ENCODE results near the gene KCNS3.
"Not testable (repeated sequence)": the region's sequence is repeated elsewhere in the genome, so short reads cannot be mapped to it uniquely, and the experiment has no call there.

The KCNS3 gene

DNA sequence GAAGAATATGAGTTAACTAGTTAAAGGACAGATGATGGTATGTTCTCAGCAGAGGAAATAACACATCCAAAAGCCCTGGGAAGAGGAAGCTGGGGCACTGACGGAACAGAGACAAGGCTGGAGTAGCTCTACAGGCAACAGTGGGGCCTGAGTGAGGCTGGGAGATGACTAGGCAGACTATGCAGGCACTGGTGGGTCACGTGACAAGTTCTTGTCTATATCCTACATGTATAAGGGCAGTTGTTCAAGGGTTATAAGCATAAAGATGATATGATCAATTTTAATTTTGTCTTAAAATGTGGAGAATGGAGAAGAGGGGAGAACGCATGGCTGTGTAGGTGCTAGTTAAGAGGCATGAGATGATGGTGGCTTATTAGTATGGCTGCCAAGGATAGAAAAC is 68.6 kb downstream of the KCNS3 start:
- DNase-seq (ENCODE audit: low spot score), result no peak

DNA sequence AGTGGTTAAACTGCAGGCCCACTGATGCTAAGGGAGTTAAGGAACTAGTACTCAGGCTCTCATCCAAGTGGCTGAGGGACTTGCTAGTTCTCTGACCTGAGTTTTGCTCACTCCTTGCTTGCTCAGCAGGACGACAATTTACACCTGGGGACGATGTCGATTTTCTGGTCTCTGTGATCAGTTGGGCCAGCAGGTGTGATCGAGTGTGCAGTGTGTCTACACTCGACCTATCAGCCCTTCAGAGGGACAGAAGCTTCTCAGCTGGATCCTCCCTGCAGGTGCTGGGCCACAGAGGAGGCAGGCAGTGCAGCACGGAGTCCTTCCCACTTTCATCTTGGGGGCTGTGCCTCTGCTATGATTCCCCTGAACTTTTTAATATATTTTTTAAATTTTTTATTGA is 71.5 kb downstream of the KCNS3 start:
- no peak for DNase-seq (ENCODE audit: low spot score)

DNA sequence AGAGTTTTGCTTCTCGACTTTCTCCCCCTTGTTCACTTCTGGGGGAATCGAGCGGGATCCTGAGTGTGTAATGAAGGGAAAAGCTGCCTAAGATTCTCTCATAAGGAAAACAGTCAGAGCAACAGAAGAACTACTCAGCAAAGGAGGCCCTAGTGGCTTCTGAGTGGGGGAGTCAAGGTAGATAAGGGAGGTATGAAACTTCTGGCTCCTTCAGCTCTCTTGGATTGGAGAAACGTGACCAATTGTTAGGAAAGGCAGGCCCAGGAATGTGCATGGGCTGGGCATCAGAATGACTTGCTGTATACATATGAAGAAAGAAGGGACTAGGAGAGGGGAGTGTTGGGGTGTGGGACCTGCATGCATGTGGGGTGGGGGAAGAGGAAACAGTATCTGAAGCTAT is 73.1 kb downstream of the KCNS3 start:
- no peak for DNase-seq (ENCODE audit: low spot score)

DNA sequence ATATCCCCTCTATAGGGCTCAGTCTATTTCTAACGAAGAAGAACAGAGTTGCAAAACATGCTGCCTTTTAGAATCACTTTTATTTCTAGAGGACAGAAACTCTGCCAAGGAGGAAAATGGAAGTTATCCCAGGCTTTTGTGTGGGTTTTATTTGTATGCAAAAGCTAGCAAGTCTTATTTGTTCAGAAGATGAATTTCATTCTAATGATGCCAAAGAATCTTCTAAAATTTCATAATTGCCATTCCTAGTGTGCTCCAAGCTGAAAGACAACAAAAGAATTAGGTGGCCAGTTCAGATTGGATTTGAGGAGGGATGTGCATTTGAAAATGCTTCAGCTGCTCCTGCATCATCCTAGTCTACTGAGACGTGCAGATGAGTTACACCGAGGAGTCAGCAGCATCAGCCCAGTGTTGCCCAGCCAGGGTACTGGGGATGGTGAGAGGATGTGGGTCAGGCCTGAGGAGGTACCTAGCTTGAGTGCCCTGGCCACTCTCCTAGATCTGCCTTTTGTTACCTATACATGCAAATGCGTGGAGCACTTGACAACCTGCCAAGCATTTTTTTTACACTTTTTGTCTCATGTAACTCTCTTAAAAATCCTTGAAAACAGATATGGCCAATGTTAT is 80.1 kb downstream of the KCNS3 start:
- DNase-seq (ENCODE audit: low spot score), result no peak

DNA sequence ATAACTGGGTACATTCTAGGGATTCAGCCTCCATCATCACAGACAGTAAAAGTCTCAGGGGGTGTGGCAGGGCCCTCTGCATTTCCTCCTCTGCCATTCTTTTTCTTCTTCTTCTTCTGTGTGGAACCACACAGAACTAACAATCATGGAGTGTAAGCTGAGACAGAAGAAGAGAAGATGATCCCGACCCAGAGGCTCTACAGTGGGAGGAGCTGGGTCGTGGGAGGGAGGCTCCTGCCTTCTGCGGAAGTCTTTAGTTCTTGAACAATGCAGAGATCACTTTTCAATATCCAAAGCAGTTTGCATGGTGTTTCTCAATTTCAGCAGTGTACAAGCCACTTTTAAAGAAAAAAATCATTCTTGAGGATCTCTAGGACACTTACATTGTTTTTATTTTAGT is 80.9 kb downstream of the KCNS3 start:
- DNase-seq (ENCODE audit: low spot score), result no peak

DNA sequence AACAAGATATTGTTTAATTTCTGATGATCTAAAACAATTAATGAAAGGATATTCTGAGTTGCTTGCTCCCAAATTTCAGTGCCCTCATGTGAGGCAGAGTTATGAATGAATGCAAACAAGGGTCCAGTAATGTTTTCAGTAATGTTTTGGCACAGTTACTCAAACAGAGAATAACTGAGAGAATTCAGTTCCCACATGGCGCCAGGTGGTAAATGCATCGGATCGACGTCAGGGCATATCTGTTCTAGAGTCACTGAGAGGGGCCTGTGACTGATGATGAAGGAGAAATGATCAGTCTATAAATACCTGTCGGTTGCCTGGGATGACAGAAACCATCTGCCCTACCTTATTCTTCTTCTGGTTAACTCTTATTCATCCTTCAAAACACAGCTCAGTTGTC is 81.4 kb downstream of the KCNS3 start:
- no peak for DNase-seq (ENCODE audit: low spot score)

DNA sequence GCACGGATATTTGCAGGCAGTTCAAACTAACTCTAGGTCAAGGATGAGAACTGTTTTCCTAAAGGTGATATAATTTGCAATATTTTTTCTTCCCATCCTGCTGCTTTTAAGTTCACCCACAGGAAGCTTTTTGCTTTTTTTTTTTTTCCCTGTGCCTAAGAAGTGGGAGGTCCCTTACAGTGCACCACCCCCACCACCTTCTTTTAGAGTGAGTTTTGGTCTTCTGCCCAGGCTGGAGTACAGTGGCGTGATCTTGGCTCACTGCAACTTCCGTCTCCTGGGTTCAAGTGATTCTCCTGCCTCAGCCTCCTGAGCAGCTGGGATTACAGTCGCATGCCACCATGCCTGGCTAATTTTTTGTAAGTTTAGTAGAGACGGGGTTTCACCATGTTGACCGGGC is 82.5 kb downstream of the KCNS3 start:
- no peak for DNase-seq (ENCODE audit: low spot score)

DNA sequence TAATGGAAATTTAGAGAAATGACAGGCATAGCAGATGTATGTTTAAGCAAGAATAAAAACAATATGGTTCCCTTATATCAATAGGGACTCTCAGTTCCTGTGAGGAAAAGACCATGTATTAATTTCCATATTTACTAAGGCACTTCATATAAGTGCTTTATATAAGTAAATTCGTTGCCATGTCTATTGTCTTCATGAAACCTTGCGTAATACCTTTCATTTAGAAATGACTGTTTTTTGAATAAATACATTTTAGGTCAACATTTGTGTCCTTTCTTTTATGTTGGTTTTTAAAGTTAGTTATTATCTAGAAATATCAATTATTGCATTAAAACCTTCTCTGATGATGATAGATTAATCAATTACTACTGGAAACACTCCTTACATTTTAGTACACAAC is 83.3 kb downstream of the KCNS3 start:
- DNase-seq (ENCODE audit: low spot score), result no peak

DNA sequence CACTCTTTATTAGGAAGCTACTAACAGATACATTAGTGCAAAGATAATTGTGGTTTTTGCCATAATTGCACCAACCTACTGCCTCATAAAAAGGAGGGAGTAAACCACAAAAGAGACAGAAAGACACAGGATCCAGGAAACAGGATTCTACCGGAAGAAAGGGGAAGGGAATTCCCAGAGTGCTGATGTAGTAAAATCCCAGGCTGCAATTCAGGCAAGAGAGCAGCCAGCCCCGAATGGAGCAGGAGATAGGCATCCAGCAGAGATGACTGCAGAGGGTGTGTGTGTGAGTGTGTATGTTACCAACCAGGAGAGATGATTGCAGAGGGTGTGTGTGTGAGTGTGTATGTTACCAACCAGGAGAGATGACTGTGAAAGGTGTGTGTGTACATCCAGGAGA is 84.4 kb downstream of the KCNS3 start:
- peak; percentile 72 for DNase-seq (ENCODE audit: low spot score)

DNA sequence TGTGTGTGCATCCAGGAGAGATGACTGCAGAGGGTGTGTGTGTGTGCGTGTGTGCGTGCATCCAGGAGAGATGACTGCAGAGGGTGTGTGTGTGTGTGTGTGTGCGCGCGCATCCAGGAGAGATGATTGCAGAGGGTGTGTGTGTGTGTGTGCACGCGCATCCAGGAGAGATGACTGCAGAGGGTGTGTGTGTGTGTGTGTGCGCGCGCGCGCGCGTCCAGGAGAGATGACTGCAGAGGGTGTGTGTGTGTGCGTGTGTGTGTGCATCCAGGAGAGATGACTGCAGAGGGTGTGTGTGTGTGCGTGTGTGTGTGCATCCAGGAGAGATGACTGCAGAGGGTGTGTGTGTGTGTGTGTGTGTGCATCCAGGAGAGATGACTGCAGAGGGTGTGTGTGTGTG is 85.1 kb downstream of the KCNS3 start:
- not testable (repeated sequence) for DNase-seq (ENCODE audit: low spot score)

DNA sequence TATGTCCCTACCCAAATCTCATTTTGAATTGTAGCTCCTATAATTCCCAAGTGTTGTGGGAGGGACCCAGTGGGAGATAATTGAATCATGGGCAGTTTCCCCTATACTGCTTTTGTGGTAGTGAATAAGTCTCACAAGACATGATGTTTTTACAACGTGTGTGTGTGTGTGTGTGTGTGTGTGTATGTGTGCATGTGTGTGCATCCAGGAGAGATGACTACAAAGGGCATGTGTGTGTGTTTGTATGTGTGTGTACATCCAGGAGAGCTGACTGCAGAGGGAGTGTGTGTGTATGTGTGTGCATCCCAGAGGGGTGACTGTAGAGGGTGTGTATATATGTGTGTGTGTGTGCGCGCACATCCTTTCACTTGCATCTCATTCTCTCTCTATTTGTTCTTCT is 86.7 kb downstream of the KCNS3 start:
- DNase-seq (ENCODE audit: low spot score), result no peak

DNA sequence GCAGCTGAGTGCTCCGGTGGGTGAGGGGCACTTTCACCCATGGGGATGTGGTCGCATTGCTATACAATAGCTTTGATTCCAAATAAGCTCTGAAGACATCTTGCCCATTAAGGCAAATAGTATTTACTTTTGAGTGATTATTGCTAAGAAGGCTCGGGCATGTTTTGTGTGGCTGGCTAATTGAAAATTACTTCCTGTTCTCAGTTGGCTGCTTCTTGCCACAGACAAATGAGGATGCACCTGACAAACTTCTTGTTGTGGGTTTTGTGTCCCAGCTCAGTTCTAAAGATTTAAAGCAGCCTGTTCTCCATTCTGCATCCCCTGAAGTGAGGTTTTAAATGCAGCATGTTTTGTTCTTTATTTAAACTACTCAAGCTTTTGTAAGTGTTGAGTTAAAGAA is 88.3 kb downstream of the KCNS3 start:
- DNase-seq (ENCODE audit: low spot score), result no peak

DNA sequence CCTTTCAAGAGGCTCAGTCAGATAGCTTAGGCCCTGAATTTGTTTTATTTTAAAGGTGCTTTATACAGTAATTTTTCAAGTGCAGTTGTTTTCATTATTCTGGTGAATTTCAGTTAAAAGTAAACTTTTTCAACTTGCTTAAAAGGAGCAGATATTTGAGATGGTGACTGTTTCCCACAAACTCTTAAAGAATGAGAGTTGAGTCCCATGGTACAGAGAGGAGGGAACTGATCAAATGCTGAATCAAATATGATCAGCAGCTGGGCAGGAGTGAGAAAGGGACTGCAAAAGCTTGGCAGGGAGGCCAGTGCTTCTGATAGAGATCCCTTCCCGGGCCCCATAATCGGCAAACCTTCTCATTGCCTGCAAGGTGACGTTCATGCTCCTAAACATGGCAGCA is 91.2 kb downstream of the KCNS3 start:
- DNase-seq (ENCODE audit: low spot score), result no peak

DNA sequence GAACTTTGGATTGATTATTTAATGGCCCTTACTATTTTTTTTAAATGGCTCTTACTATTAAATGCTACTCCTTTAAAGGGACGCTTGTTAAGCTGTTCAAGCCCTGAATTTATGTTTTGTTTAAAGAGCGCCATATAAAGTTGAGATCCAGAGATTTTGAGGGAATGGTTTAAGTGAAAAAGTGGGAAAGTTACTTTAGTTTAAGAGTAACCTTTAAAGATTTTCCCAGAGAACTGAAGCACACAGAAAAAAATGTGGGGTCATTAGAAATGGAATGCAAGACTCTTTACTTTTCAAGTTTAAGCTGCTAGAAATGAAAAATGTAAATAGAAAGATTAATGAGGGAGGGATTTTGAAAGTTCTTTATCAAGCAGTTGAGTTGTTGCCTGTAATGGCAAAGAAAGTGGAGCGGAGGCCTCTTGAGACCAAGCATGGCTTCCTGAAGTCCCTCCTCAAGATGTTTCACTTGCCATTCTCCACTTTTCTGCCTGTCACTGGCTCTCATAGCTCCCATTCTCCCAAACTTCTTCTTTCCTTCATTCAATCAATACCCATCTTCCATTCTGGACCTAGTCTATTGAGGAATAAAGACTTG is 93.2 kb downstream of the KCNS3 start:
- no peak for DNase-seq (ENCODE audit: low spot score)

DNA sequence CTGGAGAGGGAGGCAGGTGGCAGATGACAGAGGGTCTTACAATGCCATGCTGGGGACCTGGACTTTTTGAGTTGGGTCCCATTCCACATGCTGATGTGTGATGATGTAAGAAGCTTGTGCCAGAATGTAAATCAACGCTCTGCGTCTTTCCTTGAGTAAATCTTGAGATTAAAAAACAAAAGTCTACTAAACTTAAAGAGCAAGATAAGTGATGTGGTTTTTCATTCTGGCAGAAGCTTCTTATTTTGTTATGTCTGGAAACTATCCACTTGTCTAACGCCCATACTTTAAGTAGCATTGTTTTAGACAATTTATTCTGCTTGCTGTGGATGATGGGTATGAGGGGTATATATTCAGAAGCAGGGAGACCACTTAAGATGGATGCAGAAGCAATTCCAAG is 94.5 kb downstream of the KCNS3 start:
- no peak for DNase-seq (ENCODE audit: low spot score)

DNA sequence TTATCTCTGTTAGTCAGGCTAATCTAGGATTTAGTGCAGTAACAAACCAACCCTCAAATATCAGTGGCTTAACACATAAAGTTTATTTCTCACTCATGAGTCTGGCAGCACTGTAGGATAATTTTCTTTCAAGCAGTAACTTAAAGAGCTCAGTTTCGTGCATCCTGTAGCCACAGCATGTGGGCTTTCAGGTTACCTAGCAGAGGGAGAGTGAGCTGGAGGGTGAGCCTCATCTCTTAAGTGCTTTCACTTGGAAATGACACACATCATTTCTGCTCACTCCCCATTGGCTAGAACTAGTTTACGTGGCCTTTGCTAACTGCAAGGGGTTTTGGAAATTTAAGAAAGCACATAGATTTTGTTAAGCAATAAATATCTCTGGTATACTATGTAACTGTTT is 96.9 kb downstream of the KCNS3 start:
- DNase-seq (ENCODE audit: low spot score), result no peak

DNA sequence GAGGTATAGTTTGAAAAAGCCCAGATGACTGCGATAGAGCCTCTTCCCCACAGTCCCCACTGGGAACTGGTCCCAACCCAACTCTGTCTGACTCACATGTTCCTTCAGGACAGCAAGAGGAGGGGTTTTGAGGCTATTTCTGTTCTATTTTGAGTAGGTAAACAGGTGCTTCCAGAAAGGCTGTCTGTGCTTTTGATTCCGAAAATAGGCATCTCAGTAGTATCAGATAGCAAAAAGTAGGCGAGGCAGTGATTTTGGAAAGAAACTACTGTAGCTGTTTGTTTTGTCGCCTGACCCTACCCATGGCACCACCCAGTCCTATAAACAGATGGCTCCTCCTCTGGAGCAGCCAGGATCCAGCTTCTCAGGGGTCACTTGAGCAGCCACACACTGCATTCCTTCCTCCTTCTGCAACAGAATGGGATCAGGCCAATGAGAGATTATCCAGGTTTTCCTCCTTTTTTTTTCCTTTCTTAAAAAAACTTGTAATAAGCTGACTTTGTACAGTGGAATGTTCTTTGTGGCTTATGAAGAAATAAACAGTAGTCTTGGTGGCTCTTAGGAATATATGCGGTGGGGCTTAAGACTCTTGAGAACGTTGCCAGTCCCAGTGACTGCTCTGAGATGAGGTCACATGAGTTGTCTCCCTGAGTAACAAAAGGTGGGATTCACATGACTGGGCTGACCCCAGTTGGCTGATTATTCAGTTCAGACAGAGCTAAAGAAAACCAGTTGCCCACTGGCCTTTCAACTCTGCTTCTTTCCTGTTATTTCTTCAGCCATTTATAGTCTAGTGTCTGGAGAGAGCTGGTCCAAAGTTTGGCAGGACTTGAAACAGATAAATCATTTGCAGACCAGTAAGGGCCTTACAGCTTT is 98.6 kb downstream of the KCNS3 start:
- DNase-seq (ENCODE audit: low spot score), result peak; percentile 98

DNA sequence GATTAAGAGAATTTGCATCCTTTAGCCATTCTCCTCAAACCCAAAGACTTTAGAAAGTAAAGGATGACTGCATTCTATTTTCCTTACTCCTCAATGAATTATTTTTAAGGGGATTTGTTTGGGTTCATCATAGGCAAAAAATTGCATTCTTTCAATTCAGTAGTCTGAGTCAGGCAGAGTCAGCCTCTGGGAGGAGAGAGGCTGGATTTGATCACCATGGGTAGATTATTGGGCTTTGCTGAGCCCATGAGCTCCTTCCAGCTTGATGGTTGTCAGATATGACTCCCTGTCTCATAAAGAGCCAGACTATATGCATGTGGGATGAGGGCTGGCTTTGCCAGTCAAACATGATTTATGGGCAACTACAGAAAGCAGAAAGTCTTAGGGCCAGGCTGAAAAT is 101.2 kb downstream of the KCNS3 start:
- DNase-seq (ENCODE audit: low spot score), result peak; percentile 48

DNA sequence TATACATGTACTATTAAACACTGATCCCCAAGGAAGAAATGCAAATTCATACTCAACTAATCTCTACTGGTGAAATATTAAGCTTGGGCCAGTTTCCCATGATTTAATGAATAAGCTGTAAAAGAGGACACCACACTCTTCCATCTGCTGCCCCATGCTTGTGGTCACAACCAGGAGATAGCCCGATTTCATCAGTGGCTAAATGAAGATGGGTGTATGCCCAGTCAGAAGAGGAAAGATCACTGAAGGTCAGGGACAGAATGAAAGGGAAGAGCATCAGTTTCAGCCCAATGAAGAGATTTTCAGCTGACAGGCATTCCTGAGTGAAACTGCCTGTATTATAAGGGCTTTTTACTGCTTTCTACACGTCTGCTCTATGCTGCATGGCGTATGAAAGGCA is 103.5 kb downstream of the KCNS3 start:
- DNase-seq (ENCODE audit: low spot score), result peak; percentile 7

Measured in kidney tubule cell (primary cell).